Right ventricle myocardium inferior (tissue), 1 donor: ENCODE data around the gene CARD11. TPM values are rescaled to one million over a fixed set of nuclear protein-coding genes. Genes with fewer than 3 reads are reported as not detected.

Experiments used
- ATAC-seq: fragments of 200-7000 bp; cut with Tn5 transposase; one replicate; pipeline ENCODE4 v1.9.1; 2020; ENCODE audit warnings: mild to moderate bottlenecking, moderate library complexity
- DNase-seq: peaks from one replicate; pipeline ENCODE4 v3.0.0; 2021; ENCODE audit errors: missing footprints
- intact Hi-C: fragments of 100-400 bp; cut with DNase I; formaldehyde crosslinking; loops from one replicate; pipeline ENCODE4 v1.11.0; 2022
- total RNA-seq: library from RNA; stranded (reverse); fragmentation: NEBNext Ultra II Directional; extraction: Animal tissue kit (Norgen Biotek cat#: 25700); gene quantifications from one replicate; pipeline ENCODE4 v1.2.1, GENCODE V29; 2021
- donor health status: DM: no; HTN: yes; CAD: no; lungs with severe emphysema.

Gene CARD11
- total RNA-seq, 1 donor from 2014 or later: 0.41 TPM

DNA sequence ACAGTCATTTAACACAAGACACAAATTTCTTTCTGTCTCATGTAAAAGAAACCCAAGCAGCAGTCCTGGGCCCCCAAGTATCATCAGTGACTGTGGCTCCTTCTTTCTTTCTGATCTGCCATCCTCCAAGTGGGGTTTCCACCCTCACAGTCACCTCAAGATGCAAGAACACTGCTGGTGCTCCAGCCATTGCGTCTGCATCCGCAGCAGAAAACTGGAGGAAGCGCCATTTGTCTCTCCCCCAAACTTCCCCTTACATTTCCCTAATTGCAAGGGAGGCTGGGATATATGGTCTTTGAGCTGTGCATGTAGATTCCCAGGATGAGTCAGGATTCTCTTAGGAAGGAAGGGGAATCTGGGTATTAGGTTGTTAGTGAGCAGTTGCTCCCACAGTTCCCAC is 138.6 kb downstream of the CARD11 start:
- no peak for DNase-seq
- intact Hi-C loops: no loop called here
- ATAC-seq: no peak

GRCh38 chr7:2904202-2904601 is 139.5 kb downstream of the CARD11 start:
- no peak for ATAC-seq
- DNase-seq: peak; percentile 26
- intact Hi-C loops: no loop called here

DNA sequence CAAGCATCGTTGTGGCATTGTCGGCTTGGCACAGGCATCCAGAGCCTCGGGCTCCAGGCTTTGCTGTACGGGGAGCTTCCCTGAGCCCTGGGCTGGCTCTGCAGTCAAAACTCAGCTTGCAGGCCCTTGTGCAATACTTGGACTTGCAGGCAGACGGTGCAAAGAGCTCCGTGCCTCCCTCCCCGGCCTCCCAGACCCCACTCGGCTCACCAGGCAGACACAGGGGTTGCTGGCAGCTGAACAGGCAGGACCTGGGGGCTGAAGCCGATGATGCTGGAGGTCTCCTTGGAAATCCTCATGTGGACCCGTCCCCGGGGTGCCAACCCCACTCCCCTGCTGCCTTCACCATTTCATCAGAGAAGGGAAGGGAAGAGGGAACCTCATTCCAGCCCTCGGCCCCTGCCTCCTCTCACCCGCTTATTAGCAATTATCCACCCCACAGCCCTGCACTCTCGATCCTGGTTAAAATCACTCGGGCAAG is 139.9 kb downstream of the CARD11 start:
- intact Hi-C loops: no loop called here
- no peak for ATAC-seq
- peak; percentile 53 for DNase-seq

DNA sequence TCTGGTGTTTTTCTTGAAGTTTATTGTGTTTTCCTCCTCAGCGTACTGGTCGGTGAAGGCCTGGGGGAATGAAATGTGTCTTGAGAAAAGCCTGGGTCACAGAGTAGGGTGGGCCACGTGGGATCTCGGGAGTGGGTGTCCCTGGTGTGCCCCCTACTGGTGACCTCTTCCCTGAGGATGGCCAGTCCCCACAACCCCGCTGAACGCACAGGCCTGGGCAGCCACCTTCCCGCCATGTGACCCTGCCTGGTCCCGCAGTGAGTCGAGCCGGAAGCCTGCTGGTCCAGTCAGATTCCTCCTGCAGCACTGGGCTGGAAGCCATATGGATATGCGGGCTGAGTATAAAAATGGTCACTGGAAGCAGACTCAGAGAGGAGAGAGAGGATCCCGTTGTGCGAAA is 146.6 kb downstream of the CARD11 start:
- DNase-seq: no peak
- ATAC-seq: no peak
- intact Hi-C loops: no loop called here

DNA sequence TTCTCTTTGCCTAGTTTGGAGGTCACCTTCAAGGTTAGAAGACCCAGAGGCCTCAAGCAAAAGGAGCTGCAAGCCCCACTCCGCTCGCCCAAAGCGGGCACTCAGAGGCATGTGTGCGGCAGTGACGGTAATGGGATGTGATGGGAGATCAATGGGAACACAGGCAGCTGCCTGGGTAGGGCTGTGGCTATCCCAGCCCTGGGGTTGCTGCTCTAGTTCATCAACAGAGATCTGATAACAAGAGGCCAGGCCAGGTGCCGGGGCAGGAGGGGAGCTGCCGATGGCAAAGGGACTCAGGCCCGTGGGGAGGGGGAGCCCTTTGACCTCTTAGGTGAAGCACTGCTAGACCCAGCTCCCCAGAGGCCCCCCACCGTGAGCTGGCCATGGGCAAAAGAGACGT is 147.5 kb downstream of the CARD11 start:
- ATAC-seq (no peak), DNase-seq (no peak)
- intact Hi-C loops: no loop called here

- intact Hi-C loops: no loop called here
- DNase-seq (no peak), ATAC-seq (no peak)
These were observed 149.3 kb downstream of the CARD11 start for GRCh38 chr7:2894118-2894940.

GRCh38 chr7:2893411-2893861 is 150.2 kb downstream of the CARD11 start:
- intact Hi-C loops: no loop called here
- DNase-seq: no peak
- no peak for ATAC-seq

- intact Hi-C loops: no loop called here
- ATAC-seq (no peak), DNase-seq (no peak)
These were observed 151.1 kb downstream of the CARD11 start for GRCh38 chr7:2892549-2892948.

- intact Hi-C loops: no loop called here
- ATAC-seq: no peak
- DNase-seq: no peak
These were observed 155.9 kb downstream of the CARD11 start for GRCh38 chr7:2887816-2888215.

GRCh38 chr7:2886900-2887299 is 156.8 kb downstream of the CARD11 start:
- ATAC-seq (peak; percentile 67), DNase-seq (no peak)

GRCh38 chr7:2886391-2886790 is 157.3 kb downstream of the CARD11 start:
- ATAC-seq: no peak
- no peak for DNase-seq
- intact Hi-C loops: no loop called here

More at GRCh38 chr7:2886900-2887299, 156.8 kb downstream of the CARD11 start:
- intact Hi-C loops: no loop called here

- no peak for DNase-seq
- no peak for ATAC-seq
- intact Hi-C loops: no loop called here
These were observed 159.5 kb downstream of the CARD11 start for GRCh38 chr7:2884161-2884560.

DNA sequence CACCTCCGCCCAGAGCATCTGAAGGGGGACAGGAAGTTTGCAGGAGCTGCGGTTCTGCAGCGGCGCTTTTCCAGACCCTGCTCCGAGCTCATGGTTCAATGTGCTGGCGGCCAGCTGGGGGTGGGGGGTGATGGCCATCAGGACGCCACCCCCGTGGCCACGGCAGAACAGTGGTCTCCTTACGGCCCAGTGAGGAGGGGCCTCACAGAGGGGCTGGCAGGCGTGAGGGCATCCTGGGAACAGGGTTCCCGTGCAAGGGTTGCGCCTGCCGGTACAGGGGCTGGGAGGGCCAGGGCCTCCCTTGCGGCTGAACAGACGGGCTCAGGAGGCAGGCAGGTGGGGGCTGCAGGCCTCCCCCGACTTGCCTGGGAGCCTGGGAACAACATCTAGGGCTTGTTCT is 160.6 kb downstream of the CARD11 start:
- ATAC-seq: no peak
- intact Hi-C loops: no loop called here
- DNase-seq: no peak

DNA sequence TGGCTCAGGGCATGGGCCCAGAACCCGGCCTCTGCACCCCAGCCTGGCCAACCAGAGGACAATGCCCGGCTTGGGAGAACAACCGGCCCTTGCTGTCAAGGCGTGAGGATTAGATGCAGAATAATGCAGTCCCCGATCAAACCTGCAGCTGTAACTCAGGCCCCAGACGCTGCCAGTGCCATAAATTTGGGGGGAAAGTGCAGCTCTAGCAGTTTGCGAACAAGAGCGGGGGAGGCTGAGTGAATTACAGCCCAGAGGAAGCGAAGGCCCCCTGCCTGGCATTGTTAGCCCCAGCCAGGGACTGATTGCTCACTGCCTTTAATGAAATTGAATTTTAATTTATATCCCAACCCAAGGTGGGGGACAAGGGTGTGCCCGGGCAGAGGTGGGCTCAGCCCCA is 161.6 kb downstream of the CARD11 start:
- ATAC-seq (no peak), DNase-seq (no peak)
- intact Hi-C loops: no loop called here

- intact Hi-C loops: no loop called here
- ATAC-seq (no peak), DNase-seq (no peak)
These were observed 162.7 kb downstream of the CARD11 start for GRCh38 chr7:2880874-2881533.

GRCh38 chr7:2880051-2880450 is 163.6 kb downstream of the CARD11 start:
- intact Hi-C loops: no loop called here
- ATAC-seq: no peak
- no peak for DNase-seq

- intact Hi-C loops: no loop called here
- no peak for DNase-seq
- ATAC-seq: no peak
These were observed 164.3 kb downstream of the CARD11 start for GRCh38 chr7:2879354-2879753.

- ATAC-seq: no peak
- intact Hi-C loops: no loop called here
- no peak for DNase-seq
These were observed 165.4 kb downstream of the CARD11 start for GRCh38 chr7:2878306-2878705.

GRCh38 chr7:2876031-2876731 is 167.5 kb downstream of the CARD11 start:
- DNase-seq (no peak), ATAC-seq (no peak)
- intact Hi-C loops: no loop called here
